K562 (cell line): ENCODE results near the gene FFAR4. TPM values are rescaled to one million over a fixed set of nuclear protein-coding genes. Genes with fewer than 3 reads are reported as not detected.

Source experiments
- AFF1 ChIP-seq, 2 experiments: fragments of 450-650 bp; IDR thresholded peaks; 2 replicates each; pipeline ENCODE4 v1.6.1; 2018; ENCODE audit warnings: mild to moderate bottlenecking in 2 of 2, low read depth in 1 of 2; ENCODE audit not compliant: partially characterized antibody in 2 of 2
- FOXJ2 ChIP-seq: fragments of 200-800 bp; sonication (Bioruptor generic); IDR thresholded peaks from 2 replicates; pipeline ENCODE4 v1.6.1; 2016; ENCODE audit warnings: missing genetic modification characterization, missing compliant biosample characterization
- FOXJ3 ChIP-seq: sonication (generic); formaldehyde crosslinking; IDR thresholded peaks from 2 replicates; pipeline ENCODE4 v1.4.0; 2020; ENCODE audit warnings: mild to moderate bottlenecking, missing genetic modification reagents
- HES1 ChIP-seq: fragments of 450-650 bp; IDR thresholded peaks from 2 replicates; pipeline ENCODE4 v1.6.1; 2016; ENCODE audit warnings: low read depth, mild to moderate bottlenecking, moderate library complexity
- ILK ChIP-seq: fragments of 450-650 bp; IDR thresholded peaks from 2 replicates; pipeline ENCODE4 v1.6.1; 2016; ENCODE audit warnings: missing genetic modification characterization, low read depth, mild to moderate bottlenecking, missing compliant biosample characterization, moderate library complexity, borderline replicate concordance
- MYC ChIP-seq, 2 experiments: fragments of 250-450 bp in 1 of 2; sonication (Bioruptor Pico) in 1 of 2; IDR thresholded peaks; 2 replicates each; pipeline versions ENCODE4 v1.5.1 to v1.6.1; 2012 to 2021; ENCODE audit warnings: low read depth in 2 of 2, borderline replicate concordance in 1 of 2, improper control_type of control experiment in 1 of 2, low read length in 1 of 2, mild to moderate bottlenecking in 1 of 2, moderate library complexity in 1 of 2
- RAD21 ChIP-seq, 2 experiments: fragments of 250-450 bp in 1 of 2; fragments of 450-650 bp in 1 of 2; sonication (Bioruptor Pico) in 1 of 2; formaldehyde crosslinking in 1 of 2; IDR thresholded peaks in 1 of 2; conservative IDR thresholded peaks in 1 of 2; 2 replicates each; pipeline versions ENCODE4 v1.4.0 to v1.8.0; 2020 to 2022; ENCODE audit warnings: mild to moderate bottlenecking in 2 of 2, moderate library complexity in 1 of 2
- RBM25 ChIP-seq: fragments of 200-400 bp; formaldehyde crosslinking; IDR thresholded peaks from 2 replicates; pipeline ENCODE4 v1.6.1; 2018; ENCODE audit warnings: low read length, low read depth, moderate library complexity; ENCODE audit not compliant: severe bottlenecking
- SMC3 ChIP-seq: conservative IDR thresholded peaks from 2 replicates; pipeline ENCODE4 v1.6.1; 2011; ENCODE audit warnings: low read depth, low read length, improper control_type of control experiment; ENCODE audit not compliant: insufficient read depth
- SRSF9 ChIP-seq: fragments of 200-400 bp; formaldehyde crosslinking; IDR thresholded peaks from 2 replicates; pipeline ENCODE4 v1.6.1; 2017; ENCODE audit warnings: low read depth, low read length, borderline replicate concordance
- TCF3 ChIP-seq: sonication (generic); formaldehyde crosslinking; IDR thresholded peaks from 2 replicates; pipeline ENCODE4 v1.4.0; 2020; ENCODE audit warnings: mild to moderate bottlenecking, missing genetic modification reagents
- ZNF217 ChIP-seq: sonication (generic); formaldehyde crosslinking; IDR thresholded peaks from 2 replicates; pipeline ENCODE4 v1.8.0; 2022; ENCODE audit warnings: mild to moderate bottlenecking, missing genetic modification reagents
- ZNF444 ChIP-seq: fragments of 250-450 bp; sonication (Bioruptor Pico); IDR thresholded peaks from 2 replicates; pipeline ENCODE4 v1.4.0; 2020; ENCODE audit warnings: mild to moderate bottlenecking, moderate library complexity
- ZNF586 ChIP-seq: fragments of 450-650 bp; formaldehyde crosslinking; conservative IDR thresholded peaks from 2 replicates; pipeline ENCODE4 v1.4.0; 2020; ENCODE audit warnings: mild to moderate bottlenecking, moderate library complexity
- polyA plus RNA-seq, 8 experiments: library from polyadenylated mRNA; depleted of rRNA in 4 of 8; stranded (reverse) in 5 of 8; unstranded in 3 of 8; fragments of >200 nt; fragmentation: Nextera tagmentation in 2 of 8; fragmentation: Illumina TruSeq in 1 of 8; extraction: Ambion mirVana in 2 of 8; extraction: Trizol in 1 of 8; gene quantifications; 2 replicates each; pipeline versions ENCODE4 v1.2.1 to v1.2.3, GENCODE V29; 2011 to 2014; ENCODE audit warnings: inconsistent platforms in 1 of 8, missing spikeins in 1 of 8
- total RNA-seq, 7 experiments: library from RNA; depleted of rRNA in 6 of 7; stranded (reverse); fragments of >200 nt in 6 of 7; fragmentation: Illumina TruSeq in 2 of 7; extraction: Trizol in 2 of 7; gene quantifications; 2 replicates each; pipeline versions ENCODE4 v1.2.1 to v1.2.3, GENCODE V29; 2011 to 2021; ENCODE audit warnings: low replicate concordance in 1 of 7
- TF ChIP-seq, protein P1 (sequence below), 3 experiments: IDR thresholded peaks in 2 of 3; conservative IDR thresholded peaks in 1 of 3; 2 replicates each; pipeline ENCODE4 v1.5.1; 2011 to 2012; ENCODE audit warnings: low read length in 3 of 3, mild to moderate bottlenecking in 3 of 3, control low read depth in 2 of 3, improper control_type of control experiment in 1 of 3, inconsistent platforms in 1 of 3, low read depth in 1 of 3, mixed read lengths in 1 of 3, moderate library complexity in 1 of 3; ENCODE audit not compliant: insufficient read depth in 2 of 3

FFAR4 gene
- total and polyA plus RNA-seq, 9 of the 15 experiments (the other 6 are each of a cell fraction or from before 2014, with no cell fraction given): not detected

GRCh38 chr10:93541402-93542357 is 24.8 kb upstream of the FFAR4 start (continued):
- TF ChIP-seq RAD21 (CRISPR knock-in tag; conservative IDR thresholded peaks at IDR 0.05 in 1 of 2, IDR thresholded peaks at IDR 0.05 in 1 of 2) (peak; percentile 19 to 47; a peak in 3 of 4 replicates), ILK (tag) (no peak), SRSF9 (no peak), TCF3 (CRISPR knock-in tag) (no peak), ZNF217 (no peak), MYC (IDR thresholded peaks at IDR 0.05; ENCODE audit: low read depth, low read length) (no peak), MYC (CRISPR knock-in tag; IDR thresholded peaks at IDR 0.05; ENCODE audit: borderline replicate concordance, low read depth) (no peak), SMC3 (0 out of 2 replicates have a peak, but pooled peaks have one; percentile 14), ZNF586 (CRISPR knock-in tag) (no peak), FOXJ2 (tag) (no peak), RBM25 (no peak), AFF1 (IDR thresholded peaks at IDR 0.05; ENCODE audit: low read depth in 1 of 2, partially characterized antibody in 2 of 2) (no peak), HES1 (no peak), ZNF444 (CRISPR knock-in tag) (no peak), FOXJ3 (CRISPR knock-in tag) (no peak)
- TF ChIP-seq, protein P1, sequence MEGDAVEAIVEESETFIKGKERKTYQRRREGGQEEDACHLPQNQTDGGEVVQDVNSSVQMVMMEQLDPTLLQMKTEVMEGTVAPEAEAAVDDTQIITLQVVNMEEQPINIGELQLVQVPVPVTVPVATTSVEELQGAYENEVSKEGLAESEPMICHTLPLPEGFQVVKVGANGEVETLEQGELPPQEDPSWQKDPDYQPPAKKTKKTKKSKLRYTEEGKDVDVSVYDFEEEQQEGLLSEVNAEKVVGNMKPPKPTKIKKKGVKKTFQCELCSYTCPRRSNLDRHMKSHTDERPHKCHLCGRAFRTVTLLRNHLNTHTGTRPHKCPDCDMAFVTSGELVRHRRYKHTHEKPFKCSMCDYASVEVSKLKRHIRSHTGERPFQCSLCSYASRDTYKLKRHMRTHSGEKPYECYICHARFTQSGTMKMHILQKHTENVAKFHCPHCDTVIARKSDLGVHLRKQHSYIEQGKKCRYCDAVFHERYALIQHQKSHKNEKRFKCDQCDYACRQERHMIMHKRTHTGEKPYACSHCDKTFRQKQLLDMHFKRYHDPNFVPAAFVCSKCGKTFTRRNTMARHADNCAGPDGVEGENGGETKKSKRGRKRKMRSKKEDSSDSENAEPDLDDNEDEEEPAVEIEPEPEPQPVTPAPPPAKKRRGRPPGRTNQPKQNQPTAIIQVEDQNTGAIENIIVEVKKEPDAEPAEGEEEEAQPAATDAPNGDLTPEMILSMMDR (IDR thresholded peaks at IDR 0.05 in 2 of 3, conservative IDR thresholded peaks at IDR 0.05 in 1 of 3; ENCODE audit: insufficient read depth in 2 of 3, low read depth in 1 of 3, low read length in 3 of 3): peak; percentile 68 to 86 (median 74)
